Activated CD8-positive, alpha-beta memory T cell treated with anti-CD3 and anti-CD28 coated beads, Interleukin-2, amount 50 U/mL, for 1 hour (primary cell): ENCODE results near the gene CACFD1.
A peak's percentile ranks its signal among the peaks of the same experiment; 100 is the strongest.
"Not testable (repeated sequence)": the region's sequence is repeated elsewhere in the genome, so short reads cannot be mapped to it uniquely, and the experiment has no call there.

Source experiments
- DNase-seq: peaks from one replicate; pipeline ENCODE4 v3.0.0-alpha.2; 2020; ENCODE audit errors: extremely low read depth

CACFD1 gene

GRCh38 chr9:133440874-133441273 lies 18.9 kb upstream of the CACFD1 start:
- DNase-seq = no peak

DNA sequence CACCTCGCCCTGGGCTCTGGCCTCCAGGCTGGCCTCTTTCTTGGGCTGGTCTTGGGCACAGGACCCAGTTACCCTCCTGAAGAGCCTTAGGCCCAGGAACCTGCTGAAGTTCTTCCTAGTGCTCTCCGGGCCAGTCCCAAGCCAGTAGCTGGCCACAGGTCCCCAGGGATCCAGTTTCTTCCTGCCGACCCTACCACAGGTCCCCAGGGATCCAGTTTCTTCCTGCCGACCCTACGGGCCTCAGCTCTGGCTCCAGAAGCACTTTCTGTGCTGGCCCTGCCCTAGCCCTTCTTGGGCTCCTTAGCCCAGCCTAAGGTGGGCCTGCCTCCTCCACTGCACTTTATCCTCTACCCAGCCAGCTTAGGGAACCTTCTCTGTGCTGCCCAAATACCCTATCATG lies 18.2 kb upstream of the CACFD1 start:
- no peak for DNase-seq

DNA sequence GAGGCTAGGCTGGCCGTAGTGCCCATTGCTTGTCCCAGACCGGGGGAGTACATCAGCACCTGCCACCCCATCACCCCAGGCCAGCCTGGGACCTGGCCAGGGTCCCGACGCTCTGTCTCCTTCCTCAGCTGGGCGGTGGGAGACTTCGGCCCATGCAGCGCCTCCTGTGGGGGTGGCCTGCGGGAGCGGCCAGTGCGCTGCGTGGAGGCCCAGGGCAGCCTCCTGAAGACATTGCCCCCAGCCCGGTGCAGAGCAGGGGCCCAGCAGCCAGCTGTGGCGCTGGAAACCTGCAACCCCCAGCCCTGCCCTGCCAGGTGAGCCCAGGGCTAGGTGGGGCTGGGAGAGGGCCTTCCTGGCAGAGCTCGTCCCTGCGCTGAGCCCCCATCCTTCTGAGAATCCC lies 16.5 kb upstream of the CACFD1 start:
- DNase-seq = no peak

- no peak for DNase-seq
These were observed 15.8 kb upstream of the CACFD1 start for GRCh38 chr9:133443982-133444381.

DNA sequence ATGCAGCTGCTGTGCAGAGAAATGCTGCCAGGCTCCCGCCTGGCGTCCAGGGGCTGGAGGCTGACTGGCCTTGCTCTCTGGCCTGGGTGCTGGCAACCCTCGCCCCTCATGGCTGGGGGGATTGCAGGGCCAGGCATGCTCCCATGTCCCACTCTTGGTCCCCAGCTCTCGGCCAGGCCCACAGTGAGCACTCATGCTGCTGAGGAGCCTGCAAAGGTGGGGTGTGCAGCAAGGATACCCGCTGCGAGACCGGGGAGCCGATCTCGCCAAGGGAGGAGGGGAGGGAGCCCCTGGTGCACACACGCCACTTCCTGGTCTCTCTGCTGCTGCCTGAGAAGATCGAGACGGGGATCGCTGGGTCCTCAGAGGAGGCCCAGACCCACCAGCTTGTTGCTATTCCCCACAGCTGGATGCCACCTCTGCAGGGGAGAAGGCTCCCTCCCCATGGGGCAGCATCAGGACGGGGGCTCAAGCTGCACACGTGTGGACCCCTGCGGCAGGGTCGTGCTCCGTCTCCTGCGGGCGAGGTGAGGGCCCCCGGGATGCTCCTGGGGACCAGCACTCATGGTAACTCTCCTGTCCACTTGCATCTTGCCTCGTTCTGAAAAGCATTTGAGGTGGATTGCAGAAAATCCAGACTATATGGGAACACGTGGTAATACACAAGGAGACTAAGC lies 14.3 kb upstream of the CACFD1 start:
- DNase-seq = no peak

- DNase-seq = no peak
These were observed 11.2 kb upstream of the CACFD1 start for GRCh38 chr9:133448487-133448972.

GRCh38 chr9:133449760-133450159 lies 10.0 kb upstream of the CACFD1 start:
- DNase-seq = no peak

DNA sequence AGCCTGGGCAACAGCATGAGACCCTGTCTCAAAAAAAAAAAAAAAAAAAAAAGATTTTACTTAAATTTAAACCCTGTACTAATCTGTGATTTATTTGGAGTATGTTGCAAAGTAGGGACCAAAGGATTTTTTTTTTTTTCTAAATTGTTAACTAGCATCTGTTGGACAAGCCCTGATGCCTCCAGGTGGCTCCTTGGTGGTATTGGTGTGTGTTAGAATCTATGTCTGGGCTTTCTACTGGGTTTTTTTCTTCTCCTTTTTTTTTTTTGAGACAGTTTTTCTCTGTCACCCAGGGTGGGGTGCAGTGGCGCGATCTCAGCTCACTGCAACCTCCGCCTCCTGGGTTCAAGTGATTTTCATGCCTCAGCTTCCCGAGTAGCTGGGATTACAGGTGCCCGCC lies 7.9 kb upstream of the CACFD1 start:
- not testable (repeated sequence) for DNase-seq

DNA sequence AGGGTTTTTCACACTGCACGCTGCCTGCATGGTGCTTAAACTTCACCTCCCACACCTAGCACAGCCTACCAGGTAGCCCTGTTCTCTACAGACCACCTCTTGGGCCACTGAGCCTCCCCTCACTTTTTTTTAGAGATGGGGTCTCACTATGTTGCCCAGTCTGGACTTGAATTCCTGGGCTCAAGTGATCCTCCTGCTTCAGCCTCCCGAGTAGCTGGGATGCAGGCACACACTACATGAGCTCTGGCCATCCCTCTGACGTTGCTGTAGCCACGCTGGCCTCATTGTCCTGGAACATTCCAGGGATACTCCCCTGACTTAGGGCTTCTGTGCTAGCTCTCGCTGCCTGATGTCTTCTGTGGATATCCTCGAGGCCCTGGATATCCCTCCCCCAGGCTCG lies 7.2 kb upstream of the CACFD1 start:
- DNase-seq = no peak

- DNase-seq = no peak
These were observed 6.1 kb upstream of the CACFD1 start for GRCh38 chr9:133453651-133454050.

DNA sequence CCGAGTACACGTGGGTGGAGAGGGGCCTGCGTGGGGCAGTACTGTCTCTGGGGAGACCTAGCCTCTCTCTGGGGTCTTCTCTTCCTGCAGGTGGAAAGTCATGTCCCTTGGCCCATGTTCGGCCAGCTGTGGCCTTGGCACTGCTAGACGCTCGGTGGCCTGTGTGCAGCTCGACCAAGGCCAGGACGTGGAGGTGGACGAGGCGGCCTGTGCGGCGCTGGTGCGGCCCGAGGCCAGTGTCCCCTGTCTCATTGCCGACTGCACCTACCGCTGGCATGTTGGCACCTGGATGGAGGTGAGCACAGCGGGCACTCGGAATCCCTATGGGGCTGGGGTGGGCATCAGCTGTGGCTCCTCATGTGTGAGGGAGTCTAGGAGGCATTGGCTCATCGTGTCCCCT lies 5.5 kb upstream of the CACFD1 start:
- no peak for DNase-seq

DNA sequence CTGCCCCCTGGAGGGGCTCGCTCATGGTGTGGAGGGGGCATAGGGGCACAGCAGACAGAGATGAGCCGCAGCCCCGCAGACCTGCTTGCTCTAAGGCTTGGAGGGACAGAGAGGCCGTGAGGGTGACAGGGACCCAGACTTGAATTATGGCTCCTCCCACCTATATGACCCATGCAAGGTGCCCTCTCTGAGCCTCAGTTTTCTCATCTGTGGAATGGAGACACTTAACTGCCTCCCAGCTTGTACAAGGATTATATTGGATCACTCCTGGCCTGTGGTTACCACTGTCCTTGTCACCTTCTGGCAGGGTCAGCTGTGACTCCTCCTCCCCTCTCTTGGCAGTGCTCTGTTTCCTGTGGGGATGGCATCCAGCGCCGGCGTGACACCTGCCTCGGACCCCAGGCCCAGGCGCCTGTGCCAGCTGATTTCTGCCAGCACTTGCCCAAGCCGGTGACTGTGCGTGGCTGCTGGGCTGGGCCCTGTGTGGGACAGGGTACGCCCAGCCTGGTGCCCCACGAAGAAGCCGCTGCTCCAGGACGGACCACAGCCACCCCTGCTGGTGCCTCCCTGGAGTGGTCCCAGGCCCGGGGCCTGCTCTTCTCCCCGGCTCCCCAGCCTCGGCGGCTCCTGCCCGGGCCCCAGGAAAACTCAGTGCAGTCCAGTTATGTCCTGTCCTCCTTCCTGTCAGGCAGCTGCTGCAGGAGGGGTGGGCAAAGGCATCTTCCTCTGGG lies 4.7 kb upstream of the CACFD1 start:
- DNase-seq = no peak

DNA sequence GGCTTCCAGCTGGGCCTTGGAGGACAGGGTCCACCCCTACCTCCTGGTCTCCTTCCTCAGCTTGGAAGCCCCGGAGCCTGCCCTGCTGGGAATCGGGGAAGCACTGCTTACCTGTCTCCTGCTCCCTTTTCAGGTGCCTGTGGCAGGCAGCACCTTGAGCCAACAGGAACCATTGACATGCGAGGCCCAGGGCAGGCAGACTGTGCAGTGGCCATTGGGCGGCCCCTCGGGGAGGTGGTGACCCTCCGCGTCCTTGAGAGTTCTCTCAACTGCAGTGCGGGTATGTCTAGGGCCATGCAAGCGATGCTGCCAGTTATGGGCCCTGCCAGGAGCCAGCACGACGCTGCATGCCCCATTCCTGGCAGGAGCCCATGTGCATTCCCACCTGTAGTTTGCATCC lies 3.8 kb upstream of the CACFD1 start:
- DNase-seq = no peak

GRCh38 chr9:133456409-133456808 lies 3.4 kb upstream of the CACFD1 start:
- DNase-seq = no peak

DNA sequence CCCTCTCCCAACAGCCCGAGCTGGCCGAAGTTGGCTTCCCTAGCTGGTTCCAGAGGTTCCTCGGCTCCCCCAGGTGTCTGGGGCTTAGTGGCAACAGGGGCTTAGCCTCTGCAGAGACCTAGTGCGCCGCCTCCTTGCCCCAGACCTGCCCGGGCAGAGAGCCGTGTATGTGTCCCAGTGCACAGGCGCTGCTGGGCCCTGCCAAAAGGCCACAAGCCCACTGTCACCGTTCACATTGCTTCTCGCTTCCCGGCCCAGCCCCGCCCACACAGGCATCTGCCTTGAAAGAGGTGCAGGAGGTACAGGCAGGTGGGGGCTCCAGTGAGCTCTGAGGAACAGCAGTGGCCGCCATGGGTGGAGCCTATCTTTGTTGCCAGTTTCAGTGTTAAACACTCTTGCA lies 2.5 kb upstream of the CACFD1 start:
- DNase-seq = no peak

- no peak for DNase-seq
These were observed 2.0 kb upstream of the CACFD1 start for GRCh38 chr9:133457748-133458147.

DNA sequence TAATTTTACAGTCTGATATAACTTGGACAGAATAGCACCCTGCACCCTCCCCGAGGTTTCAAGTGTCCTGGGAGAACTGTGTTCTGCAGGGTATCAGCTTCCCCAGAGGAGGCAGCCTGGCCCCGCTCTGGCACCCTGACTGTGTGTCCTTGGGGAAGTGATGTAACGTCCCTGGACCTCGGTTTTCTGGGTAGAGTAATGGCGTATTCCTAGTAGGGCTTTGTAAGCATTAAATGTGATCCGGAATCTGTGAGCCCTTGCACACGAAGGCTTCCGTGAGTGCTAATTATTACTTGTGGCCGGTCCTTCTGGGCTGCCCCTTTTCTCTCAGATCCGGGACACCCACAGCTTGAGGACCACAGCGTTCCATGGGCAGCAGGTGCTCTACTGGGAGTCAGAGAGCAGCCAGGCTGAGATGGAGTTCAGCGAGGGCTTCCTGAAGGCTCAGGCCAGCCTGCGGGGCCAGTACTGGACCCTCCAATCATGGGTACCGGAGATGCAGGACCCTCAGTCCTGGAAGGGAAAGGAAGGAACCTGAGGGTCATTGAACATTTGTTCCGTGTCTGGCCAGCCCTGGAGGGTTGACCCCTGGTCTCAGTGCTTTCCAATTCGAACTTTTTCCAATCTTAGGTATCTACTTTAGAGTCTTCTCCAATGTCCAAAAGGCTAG lies 1.0 kb upstream of the CACFD1 start:
- DNase-seq = no peak

- DNase-seq = peak; percentile 26
These were observed 812 bp downstream of the CACFD1 start for GRCh38 chr9:133460405-133461175.

DNA sequence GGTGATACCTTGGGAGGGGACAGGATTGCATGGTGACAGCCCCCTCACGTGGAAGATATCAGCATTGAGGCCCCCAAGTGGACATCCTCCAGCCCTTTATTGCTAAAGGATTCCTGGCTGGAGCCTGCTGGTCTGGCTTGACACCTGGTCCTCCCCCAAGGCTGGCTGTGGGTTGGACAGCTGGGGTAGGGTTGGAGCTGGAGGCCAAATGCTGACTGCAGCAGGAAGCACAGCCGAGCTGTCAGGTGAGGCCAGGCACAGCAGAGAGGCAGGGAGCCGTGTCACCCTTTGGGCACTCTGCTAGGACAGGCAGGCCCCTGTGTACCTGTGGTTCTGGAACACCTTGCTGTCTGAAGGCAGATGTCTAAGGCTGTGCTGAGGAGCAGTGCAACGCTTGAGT lies 2.2 kb downstream of the CACFD1 start:
- no peak for DNase-seq

DNA sequence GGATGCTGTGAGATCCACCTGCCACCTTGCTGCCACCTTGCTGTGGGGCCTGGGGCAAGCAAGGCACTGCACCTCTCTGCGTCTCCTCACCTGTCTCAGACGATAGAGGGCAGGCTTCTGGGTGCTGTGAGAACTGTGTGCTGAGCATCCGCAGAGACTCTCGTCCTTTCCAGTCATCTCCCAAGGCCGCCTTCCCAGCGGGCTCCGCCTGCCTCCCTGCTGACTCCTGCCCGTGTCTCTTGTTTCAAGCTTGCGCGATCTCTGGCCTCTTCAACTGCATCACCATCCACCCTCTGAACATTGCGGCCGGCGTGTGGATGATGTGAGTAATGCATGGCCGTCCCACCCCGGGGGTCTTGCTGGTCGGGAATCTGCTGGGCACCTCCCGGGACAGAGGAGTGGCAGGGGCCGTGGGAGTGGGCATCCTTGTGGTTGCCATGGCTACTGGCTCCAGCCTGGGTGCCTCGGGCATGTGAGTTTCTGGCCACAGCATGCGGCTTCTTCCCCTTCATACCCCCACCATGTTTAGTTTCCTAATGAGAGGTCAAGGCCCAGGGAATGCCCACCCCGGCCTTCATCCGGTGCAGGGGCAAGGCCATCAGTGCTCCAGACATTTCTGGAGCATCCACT lies 3.6 kb downstream of the CACFD1 start:
- DNase-seq = no peak

DNA sequence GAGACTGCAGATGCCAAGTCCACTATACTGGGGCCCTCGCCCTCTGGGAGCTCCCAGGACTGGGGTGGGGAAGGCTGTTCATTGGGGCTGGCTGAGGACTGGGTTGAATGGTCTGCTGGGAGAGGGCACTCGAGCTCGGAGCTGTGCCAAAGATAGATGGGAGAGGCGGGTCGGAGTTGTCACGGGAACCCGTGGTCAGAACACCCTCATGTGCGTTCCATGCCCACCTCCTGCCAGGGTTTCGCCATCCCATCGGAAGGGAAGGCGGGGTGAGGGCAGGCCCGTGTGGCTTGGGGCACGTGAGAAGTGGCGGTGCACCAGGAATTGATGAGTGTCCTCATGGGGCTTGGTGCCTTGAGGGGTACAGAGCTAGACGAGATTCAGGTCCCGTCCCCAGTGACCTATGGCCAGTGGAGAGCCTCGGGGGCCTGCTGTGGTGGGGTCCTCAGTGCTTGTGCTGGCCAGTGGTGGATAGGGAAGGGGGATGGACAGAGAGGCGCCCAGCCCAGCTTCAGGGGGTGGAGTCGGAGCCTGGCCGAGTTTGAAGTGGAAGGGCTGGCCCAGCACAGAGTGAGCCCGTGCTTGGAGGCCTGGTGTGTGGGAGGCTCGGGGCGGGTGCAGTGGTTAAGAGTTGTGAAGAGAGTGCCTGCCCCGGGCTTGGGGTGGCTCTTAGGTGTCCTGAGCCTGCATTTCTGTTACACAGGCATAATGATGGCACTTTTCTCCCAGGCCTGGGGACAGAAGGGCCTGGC lies 4.3 kb downstream of the CACFD1 start:
- DNase-seq = no peak
